Activated naive CD8-positive, alpha-beta T cell treated with anti-CD3 and anti-CD28 coated beads, Interleukin-2, amount 10 ng/mL, durations not matched to agents 7 days and 5 days (primary cell): ENCODE measurements around the gene TBC1D12. TPM values are rescaled to one million over a fixed set of nuclear protein-coding genes. Genes with fewer than 3 reads are reported as not detected.
A peak's percentile ranks its signal among the peaks of the same experiment; 100 is the strongest.

Experiments
- ATAC-seq: fragments of 150-1000 bp; cut with Tn5 transposase; one replicate; pipeline ENCODE4 v1.10.0; 2021; ENCODE audit warnings: low read depth, moderate library complexity
- POLR2A ChIA-PET: fragments of 350-600 bp; sonication (Branson Sonifier 250); formaldehyde crosslinking; loops from one replicate; lab custom pipeline; 2021; ENCODE audit warnings: antibody characterized with exemption; lab: Charles Lee
- DNase-seq: peaks from one replicate; pipeline ENCODE4 v3.0.0; 2021
- H3K27ac Mint-ChIP-seq: one replicate; pipeline ENCODE4 v1.8.0; 2022; ENCODE audit warnings: mild to moderate bottlenecking, mixed read lengths
- H3K27me3 Mint-ChIP-seq: one replicate; pipeline ENCODE4 v1.8.0; 2022; ENCODE audit warnings: mild to moderate bottlenecking, moderate library complexity, mixed read lengths
- H3K36me3 Mint-ChIP-seq: one replicate; pipeline ENCODE4 v1.8.0; 2021; ENCODE audit warnings: mild to moderate bottlenecking, mixed read lengths
- H3K4me1 Mint-ChIP-seq: one replicate; pipeline ENCODE4 v1.8.0; 2021; ENCODE audit warnings: mixed read lengths
- H3K4me3 Mint-ChIP-seq: one replicate; pipeline ENCODE4 v1.8.0; 2022; ENCODE audit warnings: mild to moderate bottlenecking, moderate library complexity, mixed read lengths
- H3K9me3 Mint-ChIP-seq: one replicate; pipeline ENCODE4 v1.8.0; 2021; ENCODE audit warnings: mixed read lengths
- total RNA-seq, 2 experiments: library from RNA; stranded (reverse); gene quantifications; one replicate each; pipeline ENCODE4 v1.2.3, GENCODE V29; 2021

The TBC1D12 gene
- total RNA-seq: under 1 TPM; 0.14 to 0.17 TPM

GRCh38 chr10:94402204-94402842, at the start of gene TBC1D12:
Gene TBC1D12, plus strand, starts transcription at chr10:94402541. Its CDS starts 73 bp downstream, at chr10:94402614.
- POLR2A ChIA-PET: interaction anchor here (1.4 kb wide), 1 partner anchor 41 kb away, joined by 4 read pairs; no protein-coding TSS in a partner anchor

GRCh38 chr10:94353336-94353735, 49.0 kb upstream of the TBC1D12 start:
- Mint-ChIP-seq H3K4me3 (no peak overlapping the region), H3K36me3 (peaks cover 25% of the 10 kb centered on the region), H3K27me3 (no peaks in the 10 kb centered on the region), H3K4me1 (peaks cover 2% of the 10 kb centered on the region), H3K27ac (no peak overlapping the region), H3K9me3 (no peaks in the 10 kb centered on the region)
- no peak for DNase-seq
- POLR2A ChIA-PET: no interaction called here
- no peak for ATAC-seq

More at GRCh38 chr10:94402204-94402842, at the start of gene TBC1D12:
- DNase-seq (peak; percentile 59), ATAC-seq (peak; percentile 71)
- Mint-ChIP-seq H3K27ac (peak within 1 kb of the TSS; percentile 60), H3K4me3 (peak within 1 kb of the TSS; percentile 63), H3K4me1 (peaks cover 8% of the 10 kb centered on the region), H3K9me3 (no peaks in the 10 kb centered on the region), H3K36me3 (no peaks in the 10 kb centered on the region), H3K27me3 (peaks cover 60% of the 10 kb centered on the region)

- no peak for ATAC-seq
- Mint-ChIP-seq H3K27me3 (no peaks in the 10 kb centered on the region), H3K4me1 (peaks cover 11% of the 10 kb centered on the region), H3K36me3 (peaks cover 24% of the 10 kb centered on the region), H3K4me3 (no peak overlapping the region), H3K9me3 (no peaks in the 10 kb centered on the region), H3K27ac (no peak overlapping the region)
- DNase-seq: no peak
- POLR2A ChIA-PET: no interaction called here
Observed at GRCh38 chr10:94355841-94356240, 46.5 kb upstream of the TBC1D12 start.

- H3K27ac Mint-ChIP-seq: no peak overlapping the region
- H3K4me3 Mint-ChIP-seq: no peak overlapping the region
- H3K36me3 Mint-ChIP-seq: peaks cover 24% of the 10 kb centered on the region
- H3K4me1 Mint-ChIP-seq: peaks cover 16% of the 10 kb centered on the region
- no peaks in the 10 kb centered on the region for H3K9me3 Mint-ChIP-seq
- ATAC-seq (no peak), DNase-seq (no peak)
- POLR2A ChIA-PET: no interaction called here
- no peaks in the 10 kb centered on the region for H3K27me3 Mint-ChIP-seq
Observed at GRCh38 chr10:94357193-94357592, 45.1 kb upstream of the TBC1D12 start.

GRCh38 chr10:94358480-94358879, 43.9 kb upstream of the TBC1D12 start:
- ATAC-seq (no peak), DNase-seq (no peak)
- Mint-ChIP-seq H3K4me1 (peaks cover 19% of the 10 kb centered on the region), H3K36me3 (peaks cover 22% of the 10 kb centered on the region), H3K27me3 (no peaks in the 10 kb centered on the region), H3K9me3 (no peaks in the 10 kb centered on the region), H3K27ac (no peak overlapping the region), H3K4me3 (no peak overlapping the region)
- POLR2A ChIA-PET: no interaction called here

GRCh38 chr10:94361171-94361794, 41.1 kb upstream of the TBC1D12 start:
- ATAC-seq: no peak
- DNase-seq: no peak
- POLR2A ChIA-PET: interaction anchor here (1.5 kb wide), 1 partner anchor 41 kb away, joined by 4 read pairs; the partner anchor contains the start of gene TBC1D12

GRCh38 chr10:94362360-94363250, 39.7 kb upstream of the TBC1D12 start, which contains the start of gene NOC3L:
Gene NOC3L, minus strand, starts transcription at chr10:94362939. Its CDS starts 101 bp downstream, at chr10:94362838.
- POLR2A ChIA-PET: interaction anchor here (1.5 kb wide), 1 partner anchor 40 kb away, joined by 4 read pairs; the partner anchor contains the start of gene TBC1D12
- H3K27ac Mint-ChIP-seq: peak within 1 kb of the TSS; percentile 88
- peak within 1 kb of the TSS; percentile 91 for H3K4me3 Mint-ChIP-seq
- DNase-seq (peak; percentile 93), ATAC-seq (peak; percentile 99)
- H3K36me3 Mint-ChIP-seq: peaks cover 18% of the 10 kb centered on the region
- no peaks in the 10 kb centered on the region for H3K9me3 Mint-ChIP-seq
- peaks cover 10% of the 10 kb centered on the region for H3K27me3 Mint-ChIP-seq
- H3K4me1 Mint-ChIP-seq: peaks cover 19% of the 10 kb centered on the region

More at GRCh38 chr10:94361171-94361794, 41.1 kb upstream of the TBC1D12 start:
- peaks cover 19% of the 10 kb centered on the region for H3K4me1 Mint-ChIP-seq
- H3K27me3 Mint-ChIP-seq: peaks cover 10% of the 10 kb centered on the region
- H3K9me3 Mint-ChIP-seq: no peaks in the 10 kb centered on the region
- H3K36me3 Mint-ChIP-seq: peaks cover 20% of the 10 kb centered on the region
- peak overlapping the region; percentile 91 for H3K4me3 Mint-ChIP-seq
- no peak overlapping the region for H3K27ac Mint-ChIP-seq

- no peak overlapping the region for H3K27ac Mint-ChIP-seq
- peaks cover 10% of the 10 kb centered on the region for H3K27me3 Mint-ChIP-seq
- peaks cover 12% of the 10 kb centered on the region for H3K36me3 Mint-ChIP-seq
- H3K4me1 Mint-ChIP-seq: peaks cover 16% of the 10 kb centered on the region
- POLR2A ChIA-PET: no interaction called here
- no peak for ATAC-seq
- no peaks in the 10 kb centered on the region for H3K9me3 Mint-ChIP-seq
- peak overlapping the region; percentile 91 for H3K4me3 Mint-ChIP-seq
- DNase-seq: no peak
Observed at GRCh38 chr10:94363251-94363565, 39.1 kb upstream of the TBC1D12 start.

- Mint-ChIP-seq H3K36me3 (peaks cover 6% of the 10 kb centered on the region), H3K9me3 (no peaks in the 10 kb centered on the region), H3K27me3 (peaks cover 11% of the 10 kb centered on the region), H3K4me3 (no peak overlapping the region), H3K4me1 (peaks cover 12% of the 10 kb centered on the region), H3K27ac (no peak overlapping the region)
- no peak for DNase-seq
- POLR2A ChIA-PET: no interaction called here
- ATAC-seq: no peak
Observed at GRCh38 chr10:94364482-94364881, 37.9 kb upstream of the TBC1D12 start.

- POLR2A ChIA-PET: no interaction called here
- H3K4me3 Mint-ChIP-seq: no peak overlapping the region
- H3K27ac Mint-ChIP-seq: no peak overlapping the region
Observed at GRCh38 chr10:94366382-94366781, 36.0 kb upstream of the TBC1D12 start.

GRCh38 chr10:94370501-94370900, 31.8 kb upstream of the TBC1D12 start:
- DNase-seq (no peak), ATAC-seq (no peak)
- Mint-ChIP-seq H3K27ac (no peak overlapping the region), H3K36me3 (no peaks in the 10 kb centered on the region), H3K4me3 (no peak overlapping the region), H3K27me3 (peaks cover 2% of the 10 kb centered on the region), H3K4me1 (no peaks in the 10 kb centered on the region), H3K9me3 (no peaks in the 10 kb centered on the region)
- POLR2A ChIA-PET: no interaction called here

More at GRCh38 chr10:94366382-94366781, 36.0 kb upstream of the TBC1D12 start:
- Mint-ChIP-seq H3K36me3 (no peaks in the 10 kb centered on the region), H3K4me1 (peaks cover 3% of the 10 kb centered on the region), H3K27me3 (peaks cover 11% of the 10 kb centered on the region), H3K9me3 (no peaks in the 10 kb centered on the region)
- ATAC-seq (no peak), DNase-seq (no peak)

GRCh38 chr10:94375374-94375773, 27.0 kb upstream of the TBC1D12 start:
- H3K27ac Mint-ChIP-seq: no peak overlapping the region
- DNase-seq (no peak), ATAC-seq (no peak)
- no peaks in the 10 kb centered on the region for H3K4me1 Mint-ChIP-seq
- POLR2A ChIA-PET: no interaction called here
- H3K9me3 Mint-ChIP-seq: no peaks in the 10 kb centered on the region
- H3K27me3 Mint-ChIP-seq: peaks cover 12% of the 10 kb centered on the region
- H3K36me3 Mint-ChIP-seq: no peaks in the 10 kb centered on the region
- H3K4me3 Mint-ChIP-seq: no peak overlapping the region

GRCh38 chr10:94376865-94377264, 25.5 kb upstream of the TBC1D12 start:
- H3K9me3 Mint-ChIP-seq: no peaks in the 10 kb centered on the region
- H3K4me1 Mint-ChIP-seq: no peaks in the 10 kb centered on the region
- H3K27me3 Mint-ChIP-seq: peaks cover 16% of the 10 kb centered on the region
- DNase-seq (no peak), ATAC-seq (no peak)
- no peak overlapping the region for H3K27ac Mint-ChIP-seq
- POLR2A ChIA-PET: no interaction called here
- H3K36me3 Mint-ChIP-seq: no peaks in the 10 kb centered on the region
- H3K4me3 Mint-ChIP-seq: no peak overlapping the region
